ENCODE data around the gene ANKRA2. TPM values are rescaled to one million over a fixed set of nuclear protein-coding genes. Genes with fewer than 3 reads are reported as not detected.

The ANKRA2 gene
- total and polyA plus RNA-seq, 2 of the 8 experiments (the other 6 are each of a cell fraction or from before 2014, with no cell fraction given) = 7.0 to 12.6 TPM

GRCh38 chr5:73565139-73565968 is at the start of gene ANKRA2, which contains the start of gene UTP15 (continued):
- TF ChIP-seq FOSL1 (IDR thresholded peaks at IDR 0.05; ENCODE audit: insufficient read depth, low read depth, low read length) = no peak
- peak; percentile 49 for TF ChIP-seq USF2 (IDR thresholded peaks at IDR 0.05; ENCODE audit: low read length)

Data from H1 (cell line).